IMR-90 (cell line): ENCODE data around the gene ENHO. TPM values are rescaled to one million over a fixed set of nuclear protein-coding genes. Genes with fewer than 3 reads are reported as not detected.

ENCODE experiments used
- ATAC-seq: fragments of 200-7000 bp; cut with Tn5 transposase; 2 replicates; pipeline ENCODE4 v1.9.1; 2020; ENCODE audit warnings: low read depth, mild to moderate bottlenecking, moderate library complexity
- BruUV-seq: library from RNA; stranded (reverse); fragments of 400-500 nt; replicated peaks from 2 replicates; lab custom pipeline; 2021; lab: Mats Ljungman, UMichigan
- CTCF ChIA-PET: fragments of 300-600 bp; formaldehyde crosslinking; extraction: SDS; loops from one replicate; lab custom pipeline; 2021; ENCODE audit warnings: antibody characterized with exemption; lab: Yijun Ruan, JAX
- POLR2A ChIA-PET: fragments of 300-600 bp; sonication (Branson Sonifier 250); formaldehyde crosslinking; loops from one replicate; lab custom pipeline; 2022; ENCODE audit warnings: antibody characterized with exemption; ENCODE audit not compliant: unreplicated experiment; lab: Charles Lee
- DNase-seq: peaks from one replicate; pipeline ENCODE4 v3.0.0; 2013
- H2AFZ ChIP-seq: replicated peaks from 2 replicates; pipeline ENCODE3; 2013; ENCODE audit warnings: low read length, mild to moderate bottlenecking; ENCODE audit not compliant: poor library complexity
- H2AK5ac ChIP-seq: 2 replicates; pipeline ENCODE4 v1.6.1; 2013; ENCODE audit warnings: low read depth, low read length, inconsistent platforms
- H2AK9ac ChIP-seq: replicated peaks from 2 replicates; pipeline ENCODE3; 2013; ENCODE audit warnings: mild to moderate bottlenecking, low read depth, low read length, moderate library complexity; ENCODE audit not compliant: poor library complexity
- H2BK120ac ChIP-seq: 2 replicates; pipeline ENCODE4 v1.6.1; 2013; ENCODE audit warnings: low read depth, low read length, inconsistent platforms
- H2BK15ac ChIP-seq: 3 replicates; pipeline ENCODE4 v1.6.1; 2013; ENCODE audit warnings: low read depth, low read length, inconsistent platforms
- H2BK20ac ChIP-seq: 2 replicates; pipeline ENCODE4 v1.6.1; 2013; ENCODE audit warnings: low read depth, mild to moderate bottlenecking, inconsistent platforms, low read length, moderate library complexity
- H2BK5ac ChIP-seq: 2 replicates; pipeline ENCODE4 v1.6.1; 2013; ENCODE audit warnings: mild to moderate bottlenecking, low read depth, low read length, inconsistent platforms; ENCODE audit not compliant: poor library complexity, severe bottlenecking
- H3K14ac ChIP-seq: replicated peaks from 2 replicates; pipeline ENCODE4 v1.6.1; 2013; ENCODE audit warnings: low read depth, low read length, inconsistent platforms
- H3K18ac ChIP-seq: 2 replicates; pipeline ENCODE4 v1.6.1; 2013; ENCODE audit warnings: low read depth, low read length, control low read depth
- H3K23ac ChIP-seq: 2 replicates; pipeline ENCODE4 v1.6.1; 2013; ENCODE audit warnings: low read depth, low read length, inconsistent platforms
- H3K27ac ChIP-seq: 2 replicates; pipeline ENCODE4 v1.5.1; 2013; ENCODE audit warnings: mild to moderate bottlenecking, control low read depth, low read length; ENCODE audit not compliant: insufficient read depth
- H3K27me3 ChIP-seq: 2 replicates; pipeline ENCODE4 v1.6.1; 2013; ENCODE audit warnings: low read length; ENCODE audit not compliant: control insufficient read depth, insufficient read depth
- H3K36me3 ChIP-seq: 2 replicates; pipeline ENCODE4 v1.6.1; 2013; ENCODE audit warnings: low read length, mixed read lengths; ENCODE audit not compliant: control insufficient read depth, insufficient read depth
- H3K4ac ChIP-seq: 2 replicates; pipeline ENCODE4 v1.6.1; 2013; ENCODE audit warnings: low read depth, low read length, inconsistent platforms
- H3K4me1 ChIP-seq: 2 replicates; pipeline ENCODE4 v1.6.1; 2013; ENCODE audit warnings: low read length, mixed read lengths; ENCODE audit not compliant: control insufficient read depth, insufficient read depth
- H3K4me2 ChIP-seq: 2 replicates; pipeline ENCODE4 v1.6.1; 2013; ENCODE audit warnings: low read depth, mild to moderate bottlenecking, control low read depth, low read length, moderate library complexity
- H3K4me3 ChIP-seq: 2 replicates; pipeline ENCODE4 v1.5.1; 2013; ENCODE audit warnings: low read depth, mild to moderate bottlenecking, control low read depth, low read length, moderate library complexity; ENCODE audit not compliant: insufficient read depth
- H3K56ac ChIP-seq: 2 replicates; pipeline ENCODE4 v1.6.1; 2013; ENCODE audit warnings: low read length, inconsistent platforms; ENCODE audit not compliant: insufficient read depth; ENCODE audit errors: extremely low read depth
- H3K79me1 ChIP-seq, 2 experiments: 2 replicates each; pipeline ENCODE4 v1.6.1; 2013; ENCODE audit warnings: low read length in 2 of 2, inconsistent platforms in 1 of 2, low read depth in 1 of 2
- H3K9ac ChIP-seq: 2 replicates; pipeline ENCODE4 v1.6.1; 2013; ENCODE audit warnings: low read depth, low read length, control low read depth
- H3K9me1 ChIP-seq: 2 replicates; pipeline ENCODE4 v1.6.1; 2013; ENCODE audit warnings: low read length, inconsistent platforms; ENCODE audit not compliant: insufficient read depth
- H3K9me3 ChIP-seq: 2 replicates; pipeline ENCODE4 v1.6.1; 2013; ENCODE audit warnings: low read length; ENCODE audit not compliant: control insufficient read depth, insufficient read depth
- H4K20me1 ChIP-seq: 2 replicates; pipeline ENCODE4 v1.6.1; 2013; ENCODE audit warnings: low read length, inconsistent platforms; ENCODE audit not compliant: insufficient read depth
- H4K5ac ChIP-seq: 2 replicates; pipeline ENCODE4 v1.6.1; 2013; ENCODE audit warnings: mild to moderate bottlenecking, low read depth, low read length, control low read depth
- H4K8ac ChIP-seq, 2 experiments: 2 replicates each; pipeline ENCODE4 v1.6.1; 2013; ENCODE audit warnings: low read depth in 2 of 2, low read length in 2 of 2, control low read depth in 1 of 2, inconsistent platforms in 1 of 2
- H4K91ac ChIP-seq: 2 replicates; pipeline ENCODE4 v1.6.1; 2013; ENCODE audit warnings: low read depth, low read length, inconsistent platforms; ENCODE audit not compliant: insufficient read depth
- BHLHE40 ChIP-seq: fragments of 150-350 bp; IDR thresholded peaks from 2 replicates; pipeline ENCODE4 v1.6.1; 2016; ENCODE audit warnings: mild to moderate bottlenecking, low read depth, low read length
- CHD1 ChIP-seq: IDR thresholded peaks from 2 replicates; pipeline ENCODE4 v1.6.1; 2012; ENCODE audit warnings: low read depth, low read length, improper control_type of control experiment
- ELK1 ChIP-seq: fragments of 150-350 bp; IDR thresholded peaks from 2 replicates; pipeline ENCODE4 v1.6.1; 2016; ENCODE audit warnings: low read depth, mild to moderate bottlenecking, low read length, moderate library complexity, borderline replicate concordance
- RFX5 ChIP-seq: IDR thresholded peaks from 2 replicates; pipeline ENCODE4 v1.8.0; 2012; ENCODE audit warnings: low read depth, mild to moderate bottlenecking, low read length, moderate library complexity
- USF2 ChIP-seq: fragments of 150-350 bp; IDR thresholded peaks from 2 replicates; pipeline ENCODE4 v1.6.1; 2017; ENCODE audit warnings: mild to moderate bottlenecking, antibody characterized with exemption, low read length, low read depth
- WGBS, 2 experiments: methylation state at CpG; one replicate each; pipeline versions ENCODE4 v1.1.5 to v1.1.7; 2013; ENCODE audit warnings: missing lambda C conversion rate in 2 of 2; ENCODE audit not compliant: insufficient read length in 1 of 2; ENCODE audit errors: extremely low coverage in 2 of 2; 5-methylcytosine and 5-hydroxymethylcytosine counted together
- dilution Hi-C: fragments of 300-500 bp; cut with HindIII; formaldehyde crosslinking; loops from one replicate; pipeline ENCODE4 v1.14.3; 2018; ENCODE audit warnings: low sequenced_read_pairs; ENCODE audit not compliant: unreplicated experiment
- in situ Hi-C: fragments of 300-500 bp; cut with MboI; formaldehyde crosslinking; loops from 3 replicates; pipeline ENCODE4 v1.14.3; 2019; ENCODE audit warnings: low sequenced_read_pairs, inconsistent platforms, mixed read lengths
- intact Hi-C: fragments of 100-400 bp; cut with micrococcal nuclease; formaldehyde crosslinking; loops from 2 replicates; pipeline ENCODE4 v1.10.0; 2022
- polyA plus RNA-seq, 3 experiments: library from polyadenylated mRNA; depleted of rRNA; stranded (reverse); fragments of >200 nt; gene quantifications; 2 replicates each; pipeline ENCODE4 v1.2.3, GENCODE V29; 2012; ENCODE audit warnings: low replicate concordance in 1 of 3
- total RNA-seq: library from RNA; depleted of rRNA; stranded (reverse); fragments of >200 nt; gene quantifications from 2 replicates; pipeline ENCODE4 v1.2.3, GENCODE V29; 2012

ENHO gene
- total and polyA plus RNA-seq, 2 of the 4 experiments (the other 2 are of a cell fraction) = not detected

GRCh38 chr9:34486572-34486971 lies 36.2 kb downstream of the ENHO start:
- Histone ChIP-seq H4K20me1 (no peaks in the 10 kb centered on the region; the same call in 1 of the 2 replicates), H3K9me3 (no peaks in the 10 kb centered on the region), H2BK15ac (no peak overlapping the region), H3K27me3 (peaks cover 32% of the 10 kb centered on the region), H2AFZ (no peak overlapping the region), H3K27ac (no peak overlapping the region), H2BK20ac (no peak overlapping the region), H4K8ac (no peak overlapping the region), H4K5ac (no peak overlapping the region), H3K4me2 (no peak overlapping the region), H3K4me3 (no peak overlapping the region), H2AK9ac (no peak overlapping the region), H3K4ac (no peak overlapping the region), H3K79me1 (no peaks in the 10 kb centered on the region), H3K56ac (no peak overlapping the region), H4K91ac (no peak overlapping the region), H2BK5ac (no peak overlapping the region), H3K36me3 (no peaks in the 10 kb centered on the region), H2BK120ac (no peak overlapping the region), H2AK5ac (no peak overlapping the region), H3K14ac (no peak overlapping the region), H3K23ac (no peak overlapping the region), H3K9me1 (no peaks in the 10 kb centered on the region), H3K18ac (no peak overlapping the region), H3K9ac (no peak overlapping the region), H3K4me1 (no peaks in the 10 kb centered on the region)
- dilution Hi-C loops = no loop called here
- in situ Hi-C loops = no loop called here
- no CpG with 5 or more reads among the region's 3 CpGs for WGBS, 2 experiments
- intact Hi-C loops = no loop called here
- CTCF ChIA-PET = no interaction called here
- no TSS peak for BruUV-seq
- POLR2A ChIA-PET = no interaction called here
- TF ChIP-seq ELK1 (no peak), BHLHE40 (no peak), RFX5 (no peak), USF2 (no peak), CHD1 (no peak)
- ATAC-seq (no peak), DNase-seq (no peak)
